Hepatocyte (in vitro differentiated cells): ENCODE data around the gene RAP1GAP. TPM values are rescaled to one million over a fixed set of nuclear protein-coding genes. Genes with fewer than 3 reads are reported as not detected.

Source experiments
- DNase-seq: peaks from one replicate; pipeline ENCODE4 v3.0.0-alpha.2; 2016; ENCODE audit warnings: low spot score
- H2AFZ ChIP-seq: fragments of 200-600 bp; sonication (generic); 2 replicates; pipeline ENCODE4 v1.6.0; 2016; ENCODE audit warnings: antibody characterized with exemption, mild to moderate bottlenecking
- H3K27ac ChIP-seq: fragments of 200-600 bp; sonication (generic); 2 replicates; pipeline ENCODE4 v1.5.1; 2016; ENCODE audit warnings: mild to moderate bottlenecking
- H3K27me3 ChIP-seq: fragments of 200-600 bp; sonication (generic); 2 replicates; pipeline ENCODE4 v1.6.1; 2016
- H3K36me3 ChIP-seq: fragments of 200-600 bp; sonication (generic); replicated peaks from 2 replicates; pipeline ENCODE4 v1.5.1; 2016; ENCODE audit warnings: low read depth; ENCODE audit not compliant: insufficient read depth
- H3K4me1 ChIP-seq: fragments of 200-600 bp; sonication (generic); 2 replicates; pipeline ENCODE4 v1.5.1; 2016; ENCODE audit warnings: mild to moderate bottlenecking, moderate library complexity; ENCODE audit not compliant: insufficient read depth
- H3K4me2 ChIP-seq: fragments of 200-600 bp; sonication (generic); 2 replicates; pipeline ENCODE4 v1.6.0; 2016
- H3K4me3 ChIP-seq: fragments of 200-600 bp; sonication (generic); 2 replicates; pipeline ENCODE4 v1.5.1; 2016; ENCODE audit warnings: mild to moderate bottlenecking
- H3K79me2 ChIP-seq: fragments of 200-600 bp; sonication (generic); 2 replicates; pipeline ENCODE4 v1.6.0; 2017; ENCODE audit warnings: mild to moderate bottlenecking
- H3K9me2 ChIP-seq: fragments of 200-600 bp; sonication (generic); replicated peaks from 2 replicates; pipeline ENCODE4 v1.6.0; 2017; ENCODE audit warnings: mild to moderate bottlenecking; ENCODE audit not compliant: insufficient read depth
- H3K9me3 ChIP-seq: fragments of 200-600 bp; sonication (generic); 2 replicates; pipeline ENCODE4 v1.5.1; 2016; ENCODE audit warnings: low read depth, mild to moderate bottlenecking
- H4K20me1 ChIP-seq: fragments of 200-600 bp; sonication (generic); 2 replicates; pipeline ENCODE4 v1.6.0; 2016; ENCODE audit warnings: mild to moderate bottlenecking; ENCODE audit not compliant: insufficient read depth, poor library complexity, severe bottlenecking
- EZH2 ChIP-seq: fragments of 200-600 bp; sonication (generic); IDR thresholded peaks from 2 replicates; pipeline ENCODE4 v1.6.1; 2016; ENCODE audit warnings: antibody characterized with exemption, mild to moderate bottlenecking, borderline replicate concordance
- EZH2phosphoT487 ChIP-seq: fragments of 200-600 bp; sonication (generic); IDR thresholded peaks from one replicate; pipeline ENCODE4 v1.6.1; 2018; ENCODE audit warnings: antibody characterized with exemption, mild to moderate bottlenecking, low read depth, moderate library complexity; ENCODE audit not compliant: unreplicated experiment, severe bottlenecking
- WGBS: methylation state at CpG from one replicate; pipeline ENCODE4 v1.1.6; 2016; ENCODE audit warnings: low lambda C conversion rate; ENCODE audit errors: missing lambda C conversion rate; 5-methylcytosine and 5-hydroxymethylcytosine counted together
- polyA plus RNA-seq: library from polyadenylated mRNA; unstranded; fragments of >200 nt; fragmentation: Nextera tagmentation; extraction: Ambion mirVana; gene quantifications from 2 replicates; pipeline ENCODE4 v1.2.1, GENCODE V29; 2016
- total RNA-seq: library from RNA; depleted of rRNA; stranded (reverse); fragments of >200 nt; gene quantifications from 2 replicates; pipeline ENCODE4 v1.2.3, GENCODE V29; 2014
- TF ChIP-seq, protein P1 (sequence below): fragments of 200-600 bp; sonication (generic); IDR thresholded peaks from 2 replicates; pipeline ENCODE4 v1.5.1; 2016; ENCODE audit warnings: antibody characterized with exemption, mild to moderate bottlenecking; ENCODE audit not compliant: poor library complexity

RAP1GAP gene
- total and polyA plus RNA-seq, 2 experiments from 2014 or later, result 12.3 to 18.0 TPM

DNA sequence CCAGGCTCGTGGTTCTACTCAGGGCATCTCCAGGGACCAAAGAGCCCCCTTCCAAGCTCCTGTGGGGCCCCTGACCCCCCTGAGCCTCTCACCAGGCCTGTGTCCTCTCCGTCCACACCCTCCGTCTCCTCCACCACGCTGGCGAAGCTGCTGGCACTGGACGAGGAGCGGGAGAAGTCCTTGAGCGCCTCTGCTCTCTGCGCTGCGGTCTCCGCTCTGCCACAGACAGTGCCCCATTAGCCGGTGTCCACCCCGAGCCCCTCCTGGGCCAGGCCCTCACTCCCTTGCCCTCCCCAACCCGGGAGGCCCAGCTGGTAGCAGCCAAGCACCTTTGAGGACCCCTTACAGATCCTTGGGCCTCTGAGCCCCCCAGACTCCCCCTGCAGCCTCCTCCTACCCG is 69.8 kb downstream of the RAP1GAP start:
- Histone ChIP-seq H3K36me3 (no peaks in the 10 kb centered on the region), H3K27ac (no peak overlapping the region), H3K27me3 (no peaks in the 10 kb centered on the region), H3K4me3 (no peak overlapping the region), H4K20me1 (no peaks in the 10 kb centered on the region), H3K9me2 (no peaks in the 10 kb centered on the region), H2AFZ (no peak overlapping the region), H3K4me2 (no peak overlapping the region), H3K4me1 (no peaks in the 10 kb centered on the region), H3K9me3 (no peaks in the 10 kb centered on the region), H3K79me2 (no peaks in the 10 kb centered on the region)
- TF ChIP-seq EZH2, result no peak
- TF ChIP-seq EZH2phosphoT487, result no peak
- TF ChIP-seq, protein P1, sequence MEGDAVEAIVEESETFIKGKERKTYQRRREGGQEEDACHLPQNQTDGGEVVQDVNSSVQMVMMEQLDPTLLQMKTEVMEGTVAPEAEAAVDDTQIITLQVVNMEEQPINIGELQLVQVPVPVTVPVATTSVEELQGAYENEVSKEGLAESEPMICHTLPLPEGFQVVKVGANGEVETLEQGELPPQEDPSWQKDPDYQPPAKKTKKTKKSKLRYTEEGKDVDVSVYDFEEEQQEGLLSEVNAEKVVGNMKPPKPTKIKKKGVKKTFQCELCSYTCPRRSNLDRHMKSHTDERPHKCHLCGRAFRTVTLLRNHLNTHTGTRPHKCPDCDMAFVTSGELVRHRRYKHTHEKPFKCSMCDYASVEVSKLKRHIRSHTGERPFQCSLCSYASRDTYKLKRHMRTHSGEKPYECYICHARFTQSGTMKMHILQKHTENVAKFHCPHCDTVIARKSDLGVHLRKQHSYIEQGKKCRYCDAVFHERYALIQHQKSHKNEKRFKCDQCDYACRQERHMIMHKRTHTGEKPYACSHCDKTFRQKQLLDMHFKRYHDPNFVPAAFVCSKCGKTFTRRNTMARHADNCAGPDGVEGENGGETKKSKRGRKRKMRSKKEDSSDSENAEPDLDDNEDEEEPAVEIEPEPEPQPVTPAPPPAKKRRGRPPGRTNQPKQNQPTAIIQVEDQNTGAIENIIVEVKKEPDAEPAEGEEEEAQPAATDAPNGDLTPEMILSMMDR, result no peak
- DNase-seq, result no peak
- 90% methylated on average over 12 of the region's 15 CpGs for WGBS

DNA sequence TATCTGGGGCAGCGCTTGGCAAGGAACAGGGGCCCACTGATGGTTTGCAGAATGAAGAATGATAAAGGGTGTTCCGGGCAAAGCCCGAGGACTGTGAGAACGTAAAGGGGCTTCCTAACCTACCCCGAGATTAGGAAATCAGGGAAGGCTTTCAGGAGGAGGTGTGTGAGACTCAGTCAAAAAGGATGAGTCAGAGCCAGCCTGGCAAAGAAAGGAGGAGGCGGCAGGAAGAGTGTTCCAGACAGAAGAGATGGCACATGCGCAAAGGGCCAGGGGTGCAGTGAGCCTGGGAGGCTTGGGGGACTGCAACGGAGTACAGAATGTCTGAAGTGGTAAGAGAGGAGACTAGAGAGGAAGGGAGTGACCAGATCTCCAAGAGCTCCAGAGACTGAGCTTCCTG is 70.3 kb downstream of the RAP1GAP start:
- 82% methylated on average over 8 of the region's 8 CpGs for WGBS
- no peak for TF ChIP-seq EZH2phosphoT487
- TF ChIP-seq, protein P1, result no peak
- TF ChIP-seq EZH2, result no peak

DNA sequence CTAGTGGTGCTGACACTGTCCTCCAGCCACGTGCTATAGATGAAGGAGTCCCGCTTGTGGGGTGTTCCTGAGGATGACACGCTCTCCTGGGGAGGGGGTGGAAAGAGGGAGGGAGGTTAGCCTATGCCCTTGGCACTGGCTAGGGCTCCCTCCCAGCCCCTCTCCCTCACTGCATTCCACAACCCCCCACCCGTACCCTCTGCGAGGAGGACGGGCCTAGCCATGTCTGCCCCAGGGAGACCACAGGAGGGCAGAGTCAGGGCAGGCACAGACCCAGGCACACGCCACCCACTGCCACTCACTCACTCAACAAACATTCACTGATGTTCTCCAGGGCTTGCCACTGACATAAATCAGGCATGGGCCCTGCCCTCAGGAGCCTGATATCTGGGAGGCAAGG is 70.7 kb downstream of the RAP1GAP start:
- H3K9me2 ChIP-seq, result no peaks in the 10 kb centered on the region
- H3K27ac ChIP-seq, result no peak overlapping the region
- H3K9me3 ChIP-seq, result no peaks in the 10 kb centered on the region
- H4K20me1 ChIP-seq, result no peaks in the 10 kb centered on the region
- H3K27me3 ChIP-seq, result no peaks in the 10 kb centered on the region
- H3K79me2 ChIP-seq, result no peaks in the 10 kb centered on the region
- H3K4me1 ChIP-seq, result no peaks in the 10 kb centered on the region
- H3K4me2 ChIP-seq, result no peak overlapping the region
- no peaks in the 10 kb centered on the region for H3K36me3 ChIP-seq
- WGBS, result 83% methylated on average over 7 of the region's 7 CpGs
- no peak overlapping the region for H3K4me3 ChIP-seq
- DNase-seq, result no peak
- H2AFZ ChIP-seq, result no peak overlapping the region
- TF ChIP-seq, protein P1, result no peak
- no peak for TF ChIP-seq EZH2phosphoT487
- TF ChIP-seq EZH2, result no peak

More for the DNA sequence above, 70.3 kb downstream of the RAP1GAP start:
- H3K4me1 ChIP-seq, result no peaks in the 10 kb centered on the region
- DNase-seq, result no peak
- no peaks in the 10 kb centered on the region for H3K79me2 ChIP-seq
- no peak overlapping the region for H3K4me3 ChIP-seq
- H3K9me3 ChIP-seq, result no peaks in the 10 kb centered on the region
- H4K20me1 ChIP-seq, result no peaks in the 10 kb centered on the region
- H2AFZ ChIP-seq, result no peak overlapping the region
- H3K27ac ChIP-seq, result no peak overlapping the region
- H3K9me2 ChIP-seq, result no peaks in the 10 kb centered on the region
- H3K36me3 ChIP-seq, result no peaks in the 10 kb centered on the region
- no peaks in the 10 kb centered on the region for H3K27me3 ChIP-seq
- H3K4me2 ChIP-seq, result no peak overlapping the region

DNA sequence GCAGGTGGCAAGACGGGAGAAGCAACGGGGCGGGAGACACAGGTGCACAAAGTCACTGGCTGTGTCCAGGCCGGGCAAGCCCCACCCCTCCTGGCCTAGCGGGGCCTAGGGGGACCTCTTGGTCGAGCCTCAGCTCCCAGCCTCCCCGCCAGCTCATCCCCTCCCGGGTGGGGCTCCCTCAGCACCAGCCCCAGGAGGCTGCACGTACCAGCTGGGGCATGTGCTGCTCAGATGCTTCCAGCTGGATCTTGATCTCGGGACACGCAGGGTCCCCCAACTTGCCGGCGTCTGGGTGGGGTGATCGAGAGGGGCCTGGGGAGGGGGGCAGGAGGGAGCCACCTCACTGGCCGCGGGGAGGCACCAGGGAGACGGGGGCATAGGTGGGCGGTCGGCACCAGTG is 71.4 kb downstream of the RAP1GAP start:
- H3K9me3 ChIP-seq, result no peaks in the 10 kb centered on the region
- no peak overlapping the region for H2AFZ ChIP-seq
- no peaks in the 10 kb centered on the region for H3K36me3 ChIP-seq
- no peaks in the 10 kb centered on the region for H3K9me2 ChIP-seq
- no peaks in the 10 kb centered on the region for H3K79me2 ChIP-seq
- no peak for DNase-seq
- no peaks in the 10 kb centered on the region for H3K4me1 ChIP-seq
- WGBS, result 92% methylated on average over 14 of the region's 19 CpGs
- H3K4me2 ChIP-seq, result no peak overlapping the region
- TF ChIP-seq EZH2, result no peak
- TF ChIP-seq EZH2phosphoT487, result no peak
- TF ChIP-seq, protein P1, result no peak
- H3K27me3 ChIP-seq, result no peaks in the 10 kb centered on the region
- H4K20me1 ChIP-seq, result no peaks in the 10 kb centered on the region
- no peak overlapping the region for H3K4me3 ChIP-seq
- no peak overlapping the region for H3K27ac ChIP-seq
